H1 (cell line): Measurements from ENCODE around the gene KIF1B.

ENCODE experiments used
- GABPA ChIP-seq: IDR thresholded peaks from 2 replicates; pipeline ENCODE4 v1.6.1; 2011; ENCODE audit warnings: mild to moderate bottlenecking, low read length, moderate library complexity, borderline replicate concordance; ENCODE audit not compliant: insufficient read depth
- MAX ChIP-seq: IDR thresholded peaks from 2 replicates; pipeline ENCODE4 v1.6.1; 2012; ENCODE audit warnings: inconsistent platforms
- POLR2AphosphoS5 ChIP-seq: IDR thresholded peaks from 2 replicates; pipeline ENCODE4 v1.6.1; 2011; ENCODE audit warnings: low read depth, low read length
- SP1 ChIP-seq: IDR thresholded peaks from 2 replicates; pipeline ENCODE4 v1.6.1; 2011; ENCODE audit warnings: low read depth, low read length
- TF ChIP-seq, protein P1 (sequence below), 3 experiments: IDR thresholded peaks; 1 replicate in 2 of 3; 2 replicates in 1 of 3; pipeline versions ENCODE4 v1.5.1 to v1.6.1; 2011; ENCODE audit warnings: low read length in 3 of 3, mild to moderate bottlenecking in 3 of 3, inconsistent platforms in 2 of 3, low read depth in 1 of 3, moderate library complexity in 1 of 3; ENCODE audit not compliant: insufficient read depth in 1 of 3; ENCODE audit errors: control extremely low read depth in 1 of 3

- TF ChIP-seq, protein P1, sequence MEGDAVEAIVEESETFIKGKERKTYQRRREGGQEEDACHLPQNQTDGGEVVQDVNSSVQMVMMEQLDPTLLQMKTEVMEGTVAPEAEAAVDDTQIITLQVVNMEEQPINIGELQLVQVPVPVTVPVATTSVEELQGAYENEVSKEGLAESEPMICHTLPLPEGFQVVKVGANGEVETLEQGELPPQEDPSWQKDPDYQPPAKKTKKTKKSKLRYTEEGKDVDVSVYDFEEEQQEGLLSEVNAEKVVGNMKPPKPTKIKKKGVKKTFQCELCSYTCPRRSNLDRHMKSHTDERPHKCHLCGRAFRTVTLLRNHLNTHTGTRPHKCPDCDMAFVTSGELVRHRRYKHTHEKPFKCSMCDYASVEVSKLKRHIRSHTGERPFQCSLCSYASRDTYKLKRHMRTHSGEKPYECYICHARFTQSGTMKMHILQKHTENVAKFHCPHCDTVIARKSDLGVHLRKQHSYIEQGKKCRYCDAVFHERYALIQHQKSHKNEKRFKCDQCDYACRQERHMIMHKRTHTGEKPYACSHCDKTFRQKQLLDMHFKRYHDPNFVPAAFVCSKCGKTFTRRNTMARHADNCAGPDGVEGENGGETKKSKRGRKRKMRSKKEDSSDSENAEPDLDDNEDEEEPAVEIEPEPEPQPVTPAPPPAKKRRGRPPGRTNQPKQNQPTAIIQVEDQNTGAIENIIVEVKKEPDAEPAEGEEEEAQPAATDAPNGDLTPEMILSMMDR (IDR thresholded peaks at IDR 0.05; ENCODE audit: control extremely low read depth in 1 of 3, insufficient read depth in 1 of 3, low read depth in 1 of 3, low read length in 3 of 3): no peak
- TF ChIP-seq MAX (no peak), POLR2AphosphoS5 (peak; percentile 34; the same call in 1 of the 2 replicates), SP1 (no peak), GABPA (peak; percentile 60; the same call in 1 of the 2 replicates)
Observed at GRCh38 chr1:10398278-10398733, 187.9 kb downstream of the KIF1B start.
